K562 (cell line): ENCODE results near the gene KRTAP19-5. TPM values are rescaled to one million over a fixed set of nuclear protein-coding genes. Genes with fewer than 3 reads are reported as not detected.
A peak's percentile ranks its signal among the peaks of the same experiment; 100 is the strongest.

Experiments
- ATAC-seq: fragments of 200-7000 bp; cut with Tn5 transposase; 3 replicates; pipeline ENCODE4 v1.9.1; 2020; ENCODE audit warnings: moderate library complexity
- BruUV-seq: library from RNA; stranded (reverse); fragments of 400-500 nt; replicated peaks from 2 replicates; lab custom pipeline; 2021; lab: Mats Ljungman, UMichigan
- CTCF ChIA-PET: fragments of 300-600 bp; formaldehyde crosslinking; extraction: SDS; loops from one replicate; lab custom pipeline; 2021; ENCODE audit warnings: low intra/inter-chr PET ratio; lab: Yijun Ruan, JAX
- POLR2A ChIA-PET: fragments of 300-600, 350-650 bp; sonication (Branson Sonifier 250); formaldehyde crosslinking; extraction: SDS; loops from one replicate; lab custom pipeline; 2021; ENCODE audit warnings: antibody characterized with exemption, inconsistent platforms; lab: Yijun Ruan, JAX
- DNase-seq, 4 experiments: peaks; one replicate each; pipeline versions ENCODE4 v3.0.0 to v3.0.0-alpha.2; 2011 to 2018; ENCODE audit warnings: low spot score in 3 of 4, mixed read lengths in 3 of 4; ENCODE audit errors: extremely low read depth in 1 of 4
- FAIRE-seq: peaks from 2 replicates; lab custom pipeline; 2011; peaks lifted over from hg19 to GRCh38; lab: Jason Lieb, UNC
- H2AFZ ChIP-seq: 2 replicates; pipeline ENCODE4 v1.6.0; 2011; ENCODE audit warnings: low read depth, low read length, control low read depth, inconsistent platforms
- H3K27ac ChIP-seq: fragments of 200-600 bp; 3 replicates; pipeline ENCODE4 v1.8.0; 2011; ENCODE audit warnings: low read depth, mild to moderate bottlenecking, control low read depth, inconsistent platforms, low read length, moderate library complexity, mixed read lengths; ENCODE audit errors: extremely low read depth
- H3K27me3 ChIP-seq, 2 experiments: fragments of 300-600 bp in 1 of 2; 2 replicates in 1 of 2; 3 replicates in 1 of 2; pipeline versions ENCODE4 v1.6.0 to v1.8.0; 2011; ENCODE audit warnings: inconsistent platforms in 2 of 2, low read length in 2 of 2, mild to moderate bottlenecking in 1 of 2, mixed read lengths in 1 of 2, moderate library complexity in 1 of 2; ENCODE audit not compliant: control insufficient read depth in 2 of 2, insufficient read depth in 2 of 2
- H3K36me3 ChIP-seq: fragments of 300-600 bp; 3 replicates; pipeline ENCODE4 v1.8.0; 2011; ENCODE audit warnings: mild to moderate bottlenecking, low read length, inconsistent platforms; ENCODE audit not compliant: control insufficient read depth, insufficient read depth
- H3K4me1 ChIP-seq, 2 experiments: fragments of 200-600 bp in 1 of 2; replicated peaks in 1 of 2; 2 replicates in 1 of 2; 3 replicates in 1 of 2; pipeline versions ENCODE4 v1.5.1 to v1.8.0; 2011; ENCODE audit warnings: inconsistent platforms in 2 of 2, low read length in 2 of 2, mild to moderate bottlenecking in 1 of 2, mixed read lengths in 1 of 2, moderate library complexity in 1 of 2; ENCODE audit not compliant: control insufficient read depth in 2 of 2, insufficient read depth in 2 of 2
- H3K4me2 ChIP-seq: 2 replicates; pipeline ENCODE4 v1.6.1; 2011; ENCODE audit warnings: low read length, control low read depth, inconsistent platforms, mixed read lengths; ENCODE audit not compliant: insufficient read depth
- H3K4me3 ChIP-seq: fragments of 200-600 bp; sonication (generic), shearing (Covaris generic); 2 replicates; pipeline ENCODE4 v1.5.1; 2016; ENCODE audit warnings: control low read depth, inconsistent platforms
- H3K79me2 ChIP-seq: fragments of 200-600 bp; 3 replicates; pipeline ENCODE4 v1.8.0; 2011; ENCODE audit warnings: low read length, inconsistent platforms; ENCODE audit not compliant: control insufficient read depth, insufficient read depth
- H3K9ac ChIP-seq, 2 experiments: 2 replicates each; pipeline versions ENCODE4 v1.6.0 to v1.6.1; 2011; ENCODE audit warnings: low read depth in 2 of 2, low read length in 2 of 2, control low read depth in 1 of 2, inconsistent platforms in 1 of 2, mild to moderate bottlenecking in 1 of 2, mixed read lengths in 1 of 2; ENCODE audit not compliant: insufficient read depth in 1 of 2
- H3K9me1 ChIP-seq: one replicate; pipeline ENCODE4 v1.6.0; 2011; ENCODE audit warnings: inconsistent platforms, mild to moderate bottlenecking, low read length, moderate library complexity; ENCODE audit not compliant: control insufficient read depth, insufficient read depth
- H3K9me3 ChIP-seq: replicated peaks from 2 replicates; pipeline ENCODE4 v1.5.1; 2011; ENCODE audit warnings: low read depth, low read length, inconsistent platforms; ENCODE audit not compliant: control insufficient read depth, insufficient read depth
- H4K20me1 ChIP-seq: replicated peaks from 2 replicates; pipeline ENCODE4 v1.6.1; 2011; ENCODE audit warnings: low read length, inconsistent platforms, mixed read lengths; ENCODE audit not compliant: control insufficient read depth, insufficient read depth
- CEBPB ChIP-seq: fragments of 450-650 bp; IDR thresholded peaks from 2 replicates; pipeline ENCODE4 v1.6.1; 2016; ENCODE audit warnings: missing genetic modification characterization, missing compliant biosample characterization
- CEBPG ChIP-seq, 3 experiments: fragments of 200-800 bp in 1 of 3; sonication (Bioruptor generic) in 1 of 3; sonication (generic) in 1 of 3; formaldehyde crosslinking in 1 of 3; IDR thresholded peaks in 2 of 3; conservative IDR thresholded peaks in 1 of 3; 2 replicates each; pipeline versions ENCODE4 v1.6.1 to v1.8.0; 2016 to 2022; ENCODE audit warnings: missing compliant biosample characterization in 2 of 3, missing genetic modification characterization in 2 of 3, mild to moderate bottlenecking in 1 of 3, missing genetic modification reagents in 1 of 3
- CREB3 ChIP-seq: fragments of 450-650 bp; conservative IDR thresholded peaks from 2 replicates; pipeline ENCODE4 v1.6.1; 2016; ENCODE audit warnings: missing genetic modification characterization, low read depth, mild to moderate bottlenecking, missing compliant biosample characterization, moderate library complexity
- DDX20 ChIP-seq: fragments of 450-650 bp; IDR thresholded peaks from 2 replicates; pipeline ENCODE4 v1.6.1; 2016; ENCODE audit warnings: missing genetic modification characterization, low read depth, mild to moderate bottlenecking, missing compliant biosample characterization, moderate library complexity
- DEAF1 ChIP-seq: fragments of 450-650 bp; formaldehyde crosslinking; IDR thresholded peaks from 2 replicates; pipeline ENCODE4 v1.4.0; 2020; ENCODE audit warnings: mild to moderate bottlenecking, moderate library complexity
- ILF3 ChIP-seq: fragments of 450-650 bp; IDR thresholded peaks from 2 replicates; pipeline ENCODE4 v1.6.1; 2018; ENCODE audit warnings: antibody characterized with exemption, mild to moderate bottlenecking, moderate library complexity, borderline replicate concordance
- KDM1A ChIP-seq, 2 experiments: fragments of 450-650 bp; IDR thresholded peaks; 2 replicates each; pipeline ENCODE4 v1.6.1; 2016; ENCODE audit warnings: mild to moderate bottlenecking in 2 of 2
- PHB ChIP-seq: fragments of 250-450 bp; sonication (Bioruptor Pico); IDR thresholded peaks from 2 replicates; pipeline ENCODE4 v1.5.0; 2021
- RFX1 ChIP-seq: fragments of 450-650 bp; IDR thresholded peaks from 2 replicates; pipeline ENCODE4 v1.6.1; 2016; ENCODE audit warnings: mild to moderate bottlenecking, moderate library complexity
- SAFB ChIP-seq: fragments of 200-400 bp; formaldehyde crosslinking; IDR thresholded peaks from 2 replicates; pipeline ENCODE4 v1.6.1; 2017; ENCODE audit warnings: low read depth, low read length, borderline replicate concordance
- TAL1 ChIP-seq: fragments of 450-650 bp; IDR thresholded peaks from 2 replicates; pipeline ENCODE4 v1.6.1; 2016; ENCODE audit warnings: mild to moderate bottlenecking
- ZFP30 ChIP-seq: fragments of 250-450 bp; sonication (Bioruptor Pico); IDR thresholded peaks from 2 replicates; pipeline ENCODE4 v1.8.0; 2022; ENCODE audit warnings: moderate library complexity, mild to moderate bottlenecking, inconsistent platforms, borderline replicate concordance
- ZNF282 ChIP-seq: sonication (generic); formaldehyde crosslinking; IDR thresholded peaks from 2 replicates; pipeline ENCODE4 v1.8.1; 2023; ENCODE audit warnings: missing genetic modification reagents
- ZNF778 ChIP-seq: fragments of 450-650 bp; formaldehyde crosslinking; IDR thresholded peaks from 2 replicates; pipeline ENCODE4 v1.4.0; 2020; ENCODE audit warnings: mild to moderate bottlenecking, moderate library complexity
- WGBS: fragments of 100-300 bp; shearing (Covaris generic); methylation state at CpG from one replicate; pipeline ENCODE4 v1.1.6; 2016; ENCODE audit warnings: low coverage, mixed read lengths; ENCODE audit not compliant: insufficient coverage; ENCODE audit errors: missing lambda C conversion rate; 5-methylcytosine and 5-hydroxymethylcytosine counted together
- in situ Hi-C: fragments of 300-500 bp; cut with MboI; formaldehyde crosslinking; loops from 4 replicates; pipeline ENCODE4 v1.15.0; 2018; ENCODE audit warnings: inconsistent platforms, mixed read lengths
- intact Hi-C: fragments of 100-400 bp; cut with micrococcal nuclease; formaldehyde crosslinking; loops from 2 replicates; pipeline ENCODE4 v1.14.2; 2022
- polyA plus RNA-seq, 8 experiments: library from polyadenylated mRNA; depleted of rRNA in 4 of 8; stranded (reverse) in 5 of 8; unstranded in 3 of 8; fragments of >200 nt; fragmentation: Nextera tagmentation in 2 of 8; fragmentation: Illumina TruSeq in 1 of 8; extraction: Ambion mirVana in 2 of 8; extraction: Trizol in 1 of 8; gene quantifications; 2 replicates each; pipeline versions ENCODE4 v1.2.1 to v1.2.3, GENCODE V29; 2011 to 2014; ENCODE audit warnings: inconsistent platforms in 1 of 8, missing spikeins in 1 of 8
- total RNA-seq, 7 experiments: library from RNA; depleted of rRNA in 6 of 7; stranded (reverse); fragments of >200 nt in 6 of 7; fragmentation: Illumina TruSeq in 2 of 7; extraction: Trizol in 2 of 7; gene quantifications; 2 replicates each; pipeline versions ENCODE4 v1.2.1 to v1.2.3, GENCODE V29; 2011 to 2021; ENCODE audit warnings: low replicate concordance in 1 of 7
- TF ChIP-seq, protein P1 (sequence below): sonication (generic); formaldehyde crosslinking; IDR thresholded peaks from 2 replicates; pipeline ENCODE4 v1.8.0; 2022; ENCODE audit warnings: mild to moderate bottlenecking, missing genetic modification reagents

Gene KRTAP19-5
- total and polyA plus RNA-seq, 9 of the 15 experiments (the other 6 are each of a cell fraction or from before 2014, with no cell fraction given): not detected

DNA sequence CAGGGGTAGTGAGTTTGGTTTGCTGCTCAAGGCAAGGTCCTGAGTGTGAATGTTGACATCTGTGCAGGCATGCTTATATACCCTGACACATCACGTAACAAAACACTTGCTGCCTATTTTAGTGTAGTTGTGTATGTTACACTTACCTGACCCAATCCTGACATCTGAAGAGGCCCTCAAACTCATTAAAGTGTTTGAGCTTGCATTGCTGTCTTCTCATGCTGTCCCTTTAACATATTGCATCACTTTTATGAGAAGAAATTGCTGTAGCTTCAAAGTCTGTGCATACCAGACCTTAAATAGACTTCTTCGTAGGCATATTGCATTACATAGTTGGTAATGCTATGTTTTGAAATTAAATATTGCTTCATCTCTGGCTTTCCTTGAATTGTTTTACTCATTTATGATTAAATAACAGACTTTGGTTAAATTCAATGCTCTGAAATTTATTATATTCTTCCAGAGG lies 9.9 kb downstream of the KRTAP19-5 start, which contains the start of gene KRTAP19-3:
Gene KRTAP19-3 (minus strand): TSS at position 51 of the 466 bp plus-strand sequence. CDS start 56 bp downstream, outside the sequence.
- no peak for FAIRE-seq
- CTCF ChIA-PET: no interaction called here

More for the DNA sequence above, 9.9 kb downstream of the KRTAP19-5 start, which contains the start of gene KRTAP19-3:
- H3K36me3 ChIP-seq: no peaks in the 10 kb centered on the region
- ATAC-seq (no peak), DNase-seq (no peak)
- no peaks in the 10 kb centered on the region for H3K79me2 ChIP-seq
- H3K4me2 ChIP-seq: no peak within 1 kb of the TSS
- no peaks in the 10 kb centered on the region; the same call in 1 of the 2 replicates for H3K9me3 ChIP-seq
- TF ChIP-seq DEAF1 (CRISPR knock-in tag): no peak
- TF ChIP-seq ZNF778: no peak
- no peak for TF ChIP-seq CREB3 (tag)
- no peak for TF ChIP-seq ZFP30 (CRISPR knock-in tag)
- no peak for TF ChIP-seq ILF3
- no peak for TF ChIP-seq DDX20 (tag)
- TF ChIP-seq SAFB: no peak
- no peak for TF ChIP-seq CEBPG (CRISPR knock-in tag; IDR thresholded peaks at IDR 0.05)
- TF ChIP-seq CEBPG (tag; conservative IDR thresholded peaks at IDR 0.05 in 1 of 2, IDR thresholded peaks at IDR 0.05 in 1 of 2): peak in 1 of 2 experiments; percentile 79; a peak in 3 of 4 replicates
- TF ChIP-seq KDM1A (IDR thresholded peaks at IDR 0.05): no peak
- peak; percentile 50; the same call in 1 of the 2 replicates for TF ChIP-seq CEBPB (tag)
- no peak for TF ChIP-seq PHB (CRISPR knock-in tag)
- TF ChIP-seq, protein P1, sequence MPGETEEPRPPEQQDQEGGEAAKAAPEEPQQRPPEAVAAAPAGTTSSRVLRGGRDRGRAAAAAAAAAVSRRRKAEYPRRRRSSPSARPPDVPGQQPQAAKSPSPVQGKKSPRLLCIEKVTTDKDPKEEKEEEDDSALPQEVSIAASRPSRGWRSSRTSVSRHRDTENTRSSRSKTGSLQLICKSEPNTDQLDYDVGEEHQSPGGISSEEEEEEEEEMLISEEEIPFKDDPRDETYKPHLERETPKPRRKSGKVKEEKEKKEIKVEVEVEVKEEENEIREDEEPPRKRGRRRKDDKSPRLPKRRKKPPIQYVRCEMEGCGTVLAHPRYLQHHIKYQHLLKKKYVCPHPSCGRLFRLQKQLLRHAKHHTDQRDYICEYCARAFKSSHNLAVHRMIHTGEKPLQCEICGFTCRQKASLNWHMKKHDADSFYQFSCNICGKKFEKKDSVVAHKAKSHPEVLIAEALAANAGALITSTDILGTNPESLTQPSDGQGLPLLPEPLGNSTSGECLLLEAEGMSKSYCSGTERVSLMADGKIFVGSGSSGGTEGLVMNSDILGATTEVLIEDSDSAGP (CRISPR knock-in tag): no peak
- no peak for TF ChIP-seq ZNF282 (CRISPR knock-in tag)
- no peak for TF ChIP-seq RFX1
- TF ChIP-seq TAL1: no peak
- H3K9me1 ChIP-seq: no peaks in the 10 kb centered on the region
- intact Hi-C loops: no loop called here
- no peak within 1 kb of the TSS for H2AFZ ChIP-seq
- H3K27ac ChIP-seq: no peak within 1 kb of the TSS
- no peaks in the 10 kb centered on the region for H3K4me1 ChIP-seq
- 0% methylated on average over 2 of the region's 2 CpGs for WGBS
- H3K9ac ChIP-seq: no peak within 1 kb of the TSS
- no TSS peak for BruUV-seq
- POLR2A ChIA-PET: no interaction called here
- in situ Hi-C loops: no loop called here
- H3K4me3 ChIP-seq: no peak within 1 kb of the TSS
- H3K27me3 ChIP-seq: no peaks in the 10 kb centered on the region
- no peaks in the 10 kb centered on the region for H4K20me1 ChIP-seq
